Measurements from ENCODE around the gene NBEAL1. TPM values are rescaled to one million over a fixed set of nuclear protein-coding genes. Genes with fewer than 3 reads are reported as not detected.
"Not testable (repeated sequence)": the region's sequence is repeated elsewhere in the genome, so short reads cannot be mapped to it uniquely, and the experiment has no call there.

Gene NBEAL1
- polyA plus RNA-seq, 3 donors: 4.2 to 10.1 (median 6.0) TPM

GRCh38 chr2:203177361-203177760 lies 162.7 kb downstream of the NBEAL1 start:
- no peak overlapping the region for H3K27ac ChIP-seq (ENCODE audit: low read depth, low read length)

GRCh38 chr2:203185864-203186263 lies 171.2 kb downstream of the NBEAL1 start:
- 58 to 91% (median 78%) methylated on average over 1 of the region's 1 CpG for WGBS, 3 donors
- H3K27ac ChIP-seq (ENCODE audit: low read depth, low read length): no peak overlapping the region

- WGBS, 3 donors: 94 to 97% (median 97%) methylated on average over 13 to 15 of the region's 17 CpGs
- not testable (repeated sequence) for H3K27ac ChIP-seq (ENCODE audit: low read depth, low read length)
These were observed 175.9 kb downstream of the NBEAL1 start for GRCh38 chr2:203190547-203190946.

GRCh38 chr2:203191026-203191425 lies 176.4 kb downstream of the NBEAL1 start:
- 93 to 98% (median 96%) methylated on average over 6 of the region's 6 CpGs for WGBS, 3 donors

GRCh38 chr2:203191961-203192360 lies 177.3 kb downstream of the NBEAL1 start:
- H3K27ac ChIP-seq (ENCODE audit: low read depth, low read length): no peak overlapping the region

More at GRCh38 chr2:203191026-203191425, 176.4 kb downstream of the NBEAL1 start:
- H3K27ac ChIP-seq (ENCODE audit: low read depth, low read length): not testable (repeated sequence)

GRCh38 chr2:203195331-203196036 lies 180.8 kb downstream of the NBEAL1 start:
- no peak overlapping the region for H3K27ac ChIP-seq (ENCODE audit: low read depth, low read length)
- 89 to 93% (median 90%) methylated on average over 5 of the region's 5 CpGs for WGBS, 3 donors

More at GRCh38 chr2:203191961-203192360, 177.3 kb downstream of the NBEAL1 start:
- 93 to 96% (median 95%) methylated on average over 3 of the region's 3 CpGs for WGBS, 3 donors

GRCh38 chr2:203200866-203201265 lies 186.2 kb downstream of the NBEAL1 start:
- H3K27ac ChIP-seq (ENCODE audit: low read depth, low read length): no peak overlapping the region

- no peak overlapping the region for H3K27ac ChIP-seq (ENCODE audit: low read depth, low read length)
- WGBS, 3 donors: 89 to 94% (median 93%) methylated on average over 5 of the region's 5 CpGs
These were observed 186.8 kb downstream of the NBEAL1 start for GRCh38 chr2:203201426-203201825.

- WGBS, 3 donors: 89 to 100% (median 93%) methylated on average over 1 of the region's 1 CpG
- H3K27ac ChIP-seq (ENCODE audit: low read depth, low read length): no peak overlapping the region
These were observed 194.9 kb downstream of the NBEAL1 start for GRCh38 chr2:203209538-203209937.

- WGBS, 3 donors: 95 to 99% (median 97%) methylated on average over 2 of the region's 2 CpGs
- no peak overlapping the region for H3K27ac ChIP-seq (ENCODE audit: low read depth, low read length)
These were observed 210.9 kb downstream of the NBEAL1 start for GRCh38 chr2:203225423-203226039.

- WGBS, 3 donors: 75 to 87% (median 78%) methylated on average over 2 of the region's 2 CpGs
- not testable (repeated sequence) for H3K27ac ChIP-seq (ENCODE audit: low read depth, low read length)
These were observed 215.0 kb downstream of the NBEAL1 start for GRCh38 chr2:203229674-203230073.

GRCh38 chr2:203237346-203238238 lies 222.9 kb downstream of the NBEAL1 start:
- WGBS, 3 donors: 84 to 90% (median 86%) methylated on average over 16 of the region's 16 CpGs
- H3K27ac ChIP-seq (ENCODE audit: low read depth, low read length): no peak overlapping the region

GRCh38 chr2:203238292-203238703 lies 223.6 kb downstream of the NBEAL1 start:
- 20 to 22% (median 21%) methylated on average over 22 of the region's 22 CpGs for WGBS, 3 donors
- no peak overlapping the region for H3K27ac ChIP-seq (ENCODE audit: low read depth, low read length)

GRCh38 chr2:203238704-203239526 lies 224.2 kb downstream of the NBEAL1 start, which contains the start of gene CYP20A1:
CYP20A1 (plus strand) TSS chr2:203239018; CDS start chr2:203239063, 45 bp downstream.
- peak within 1 kb of the TSS; percentile 58 for H3K27ac ChIP-seq (ENCODE audit: low read depth, low read length)
- 0 to 1% (median 0%) methylated on average over 77 to 80 of the region's 80 CpGs for WGBS, 3 donors

GRCh38 chr2:203240491-203240890 lies 225.8 kb downstream of the NBEAL1 start:
- no peak overlapping the region for H3K27ac ChIP-seq (ENCODE audit: low read depth, low read length)
- 75 to 77% (median 76%) methylated on average over 5 of the region's 5 CpGs for WGBS, 3 donors

- 94 to 98% (median 97%) methylated on average over 6 of the region's 6 CpGs for WGBS, 3 donors
These were observed 227.8 kb downstream of the NBEAL1 start for GRCh38 chr2:203242518-203242917.

GRCh38 chr2:203246646-203247045 lies 232.0 kb downstream of the NBEAL1 start:
- WGBS, 3 donors: 89 to 97% (median 94%) methylated on average over 3 of the region's 3 CpGs
- no peak overlapping the region for H3K27ac ChIP-seq (ENCODE audit: low read depth, low read length)

More at GRCh38 chr2:203242518-203242917, 227.8 kb downstream of the NBEAL1 start:
- no peak overlapping the region for H3K27ac ChIP-seq (ENCODE audit: low read depth, low read length)

GRCh38 chr2:203252818-203253217 lies 238.1 kb downstream of the NBEAL1 start:
- no peak overlapping the region for H3K27ac ChIP-seq (ENCODE audit: low read depth, low read length)
- 77 to 98% (median 80%) methylated on average over 13 of the region's 13 CpGs for WGBS, 3 donors

Measured in adipose tissue (tissue), 3 donors.